ENCODE measurements around the gene RAMP1. TPM values are rescaled to one million over a fixed set of nuclear protein-coding genes. Genes with fewer than 3 reads are reported as not detected.
A peak's percentile ranks its signal among the peaks of the same experiment; 100 is the strongest.
"Not testable (repeated sequence)": the region's sequence is repeated elsewhere in the genome, so short reads cannot be mapped to it uniquely, and the experiment has no call there.

The RAMP1 gene
- polyA plus RNA-seq, 3 donors from 2014 or later = 70.8 to 292 (median 96.5) TPM

- not testable (repeated sequence) for H3K9me3 Mint-ChIP-seq; DNase-seq; H3K36me3 Mint-ChIP-seq; H3K4me3 Mint-ChIP-seq; H3K27me3 Mint-ChIP-seq (ENCODE audit: low read depth in 3 of 3)
- peak overlapping the region in 2 of 6 donors; percentile 46 to 67 for H3K27ac Mint-ChIP-seq
- H3K4me1 Mint-ChIP-seq = peaks cover 20 to 21% of the 10 kb centered on the region in 2 donors
These were observed 91.9 kb downstream of the RAMP1 start for GRCh38 chr2:237951354-237951753.

GRCh38 chr2:237951878-237952277 is 92.5 kb downstream of the RAMP1 start:
- peaks cover 18 to 21% of the 10 kb centered on the region in 2 donors for H3K4me1 Mint-ChIP-seq
- H3K9me3 Mint-ChIP-seq = peaks cover 0 to 6% (median under 1%) of the 10 kb centered on the region in 6 donors
- no peak overlapping the region for H3K4me3 Mint-ChIP-seq

GRCh38 chr2:237952851-237953250 is 93.4 kb downstream of the RAMP1 start:
- Mint-ChIP-seq H3K9me3 (no peaks in the 10 kb centered on the region), H3K27ac (peak overlapping the region in 1 of 6 donors; percentile 62), H3K36me3 (no peaks in the 10 kb centered on the region), H3K4me1 (peaks cover 17 to 18% of the 10 kb centered on the region in 2 donors), H3K4me3 (no peak overlapping the region), H3K27me3 (ENCODE audit: low read depth in 3 of 3) (peaks cover 0 to 6% (median 3%) of the 10 kb centered on the region in 3 donors)
- no peak for DNase-seq

More at GRCh38 chr2:237951878-237952277, 92.5 kb downstream of the RAMP1 start:
- peak overlapping the region in 1 of 6 donors; percentile 63 for H3K27ac Mint-ChIP-seq
- H3K36me3 Mint-ChIP-seq = peaks cover 3 to 6% (median 5%) of the 10 kb centered on the region in 3 donors
- peaks cover 0 to 2% (median 0%) of the 10 kb centered on the region in 3 donors for H3K27me3 Mint-ChIP-seq (ENCODE audit: low read depth in 3 of 3)
- DNase-seq = no peak

- H3K27ac Mint-ChIP-seq = no peak overlapping the region
- no peaks in the 10 kb centered on the region for H3K9me3 Mint-ChIP-seq
- no peaks in the 10 kb centered on the region for H3K36me3 Mint-ChIP-seq
- peaks cover 12 to 13% of the 10 kb centered on the region in 2 donors for H3K4me1 Mint-ChIP-seq
- peaks cover 0 to 6% (median 3%) of the 10 kb centered on the region in 3 donors for H3K27me3 Mint-ChIP-seq (ENCODE audit: low read depth in 3 of 3)
- peak overlapping the region in 2 of 5 donors; percentile 29 to 36 for H3K4me3 Mint-ChIP-seq
- DNase-seq = peak in 2 of 3 donors; percentile 34 to 36
These were observed 96.4 kb downstream of the RAMP1 start for GRCh38 chr2:237955640-237956401.

GRCh38 chr2:237956402-237956736 is 96.9 kb downstream of the RAMP1 start:
- peak overlapping the region in 1 of 5 donors; percentile 29 for H3K4me3 Mint-ChIP-seq
- H3K36me3 Mint-ChIP-seq = no peaks in the 10 kb centered on the region
- peaks cover 12 to 13% of the 10 kb centered on the region in 2 donors for H3K4me1 Mint-ChIP-seq
- no peak overlapping the region for H3K27ac Mint-ChIP-seq
- peaks cover 0 to 6% (median 3%) of the 10 kb centered on the region in 3 donors for H3K27me3 Mint-ChIP-seq (ENCODE audit: low read depth in 3 of 3)
- H3K9me3 Mint-ChIP-seq = no peaks in the 10 kb centered on the region
- no peak for DNase-seq

GRCh38 chr2:237961637-237962036 is 102.2 kb downstream of the RAMP1 start:
- Mint-ChIP-seq H3K4me3 (no peak overlapping the region), H3K27me3 (ENCODE audit: low read depth in 3 of 3) (peaks cover 6 to 11% (median 10%) of the 10 kb centered on the region in 3 donors), H3K36me3 (peaks cover 0 to 3% (median 0%) of the 10 kb centered on the region in 3 donors), H3K9me3 (peaks cover 0 to 12% (median 7%) of the 10 kb centered on the region in 6 donors), H3K27ac (no peak overlapping the region), H3K4me1 (peaks cover 12 to 13% of the 10 kb centered on the region in 2 donors)
- DNase-seq = no peak

Other genes starting within 250 kb of the RAMP1 start
- 100 to 1,000 TPM in 1 of 3 donors, 10 to 100 TPM in 2; 62.5 to 137 (median 80.0) TPM for gene LRRFIP1, start 232.0 kb upstream of the RAMP1 start, polyA plus RNA-seq
- gene RBM44, start 60.8 kb upstream of the RAMP1 start, polyA plus RNA-seq = under 1 TPM in 1 of 3 donors, not detected in 2; 0.08 TPM
- 100 to 1,000 TPM; 274 to 339 (median 323) TPM for gene UBE2F, start 107.4 kb downstream of the RAMP1 start, polyA plus RNA-seq
- gene SCLY, start 201.4 kb downstream of the RAMP1 start, polyA plus RNA-seq = 10 to 100 TPM; 12.1 to 15.8 (median 12.8) TPM
- gene ESPNL, start 240.7 kb downstream of the RAMP1 start, polyA plus RNA-seq = not detected

Data from immature natural killer cell (primary cell).